Stimulated activated CD4-positive, alpha-beta T cell treated with anti-CD3 and anti-CD28 coated beads, Interleukin-15, amount 100 ng/mL, for 48 hours (primary cell): ENCODE data around the gene RNU6-1.

Experiments
- DNase-seq, 2 donors: peaks; one replicate each; pipeline ENCODE4 v3.0.0-alpha.2; 2020; ENCODE audit warnings: low read depth in 2 of 2

Gene RNU6-1

GRCh38 chr15:67820992-67821783 lies 18.7 kb downstream of the RNU6-1 start:
- no peak for DNase-seq

GRCh38 chr15:67820122-67820991 lies 19.5 kb downstream of the RNU6-1 start:
- no peak for DNase-seq

- no peak for DNase-seq
Measured at GRCh38 chr15:67819636-67820035, 20.2 kb downstream of the RNU6-1 start.

- DNase-seq, result no peak
Measured at GRCh38 chr15:67818464-67818863, 21.4 kb downstream of the RNU6-1 start.

GRCh38 chr15:67816668-67817067 lies 23.2 kb downstream of the RNU6-1 start:
- no peak for DNase-seq

- no peak for DNase-seq
Measured at GRCh38 chr15:67815036-67815592, 24.7 kb downstream of the RNU6-1 start.

GRCh38 chr15:67813104-67813634 lies 26.7 kb downstream of the RNU6-1 start:
- no peak for DNase-seq

- no peak for DNase-seq
Measured at GRCh38 chr15:67812241-67812644, 27.6 kb downstream of the RNU6-1 start.

- DNase-seq, result no peak
Measured at GRCh38 chr15:67809866-67810265, 30.0 kb downstream of the RNU6-1 start.

GRCh38 chr15:67809441-67809840 lies 30.4 kb downstream of the RNU6-1 start:
- DNase-seq, result no peak

- no peak for DNase-seq
Measured at GRCh38 chr15:67808821-67809220, 31.0 kb downstream of the RNU6-1 start.

GRCh38 chr15:67807836-67808235 lies 32.0 kb downstream of the RNU6-1 start:
- DNase-seq, result no peak

GRCh38 chr15:67807141-67807540 lies 32.7 kb downstream of the RNU6-1 start:
- DNase-seq, result no peak

- no peak for DNase-seq
Measured at GRCh38 chr15:67806536-67806935, 33.3 kb downstream of the RNU6-1 start.

- DNase-seq, result no peak
Measured at GRCh38 chr15:67805666-67806516, 34.0 kb downstream of the RNU6-1 start.

- DNase-seq, result no peak
Measured at GRCh38 chr15:67805008-67805665, 34.7 kb downstream of the RNU6-1 start.

- no peak for DNase-seq
Measured at GRCh38 chr15:67803996-67804843, 35.6 kb downstream of the RNU6-1 start.

- DNase-seq, result no peak
Measured at GRCh38 chr15:67803299-67803698, 36.5 kb downstream of the RNU6-1 start.

GRCh38 chr15:67801926-67802914 lies 37.6 kb downstream of the RNU6-1 start:
- no peak for DNase-seq
